Stimulated activated naive CD8-positive, alpha-beta T cell treated with anti-CD3 and anti-CD28 coated beads, Interleukin-15, Interleukin-2, amounts not matched to agents 100 ng/mL and 50 ng/mL, for 24 hours (primary cell): ENCODE results near the gene PRDM9.
"Not testable (repeated sequence)": the region's sequence is repeated elsewhere in the genome, so short reads cannot be mapped to it uniquely, and the experiment has no call there.

ENCODE experiments used
- H3K27ac Mint-ChIP-seq: one replicate; pipeline ENCODE4 v1.8.0; 2021; ENCODE audit warnings: mild to moderate bottlenecking, mixed read lengths
- H3K27me3 Mint-ChIP-seq: one replicate; pipeline ENCODE4 v1.8.0; 2021; ENCODE audit warnings: mixed read lengths
- H3K36me3 Mint-ChIP-seq: one replicate; pipeline ENCODE4 v1.8.0; 2021; ENCODE audit warnings: low read depth, mixed read lengths
- H3K4me1 Mint-ChIP-seq: one replicate; pipeline ENCODE4 v1.8.0; 2021; ENCODE audit warnings: low read depth, mixed read lengths
- H3K4me3 Mint-ChIP-seq: one replicate; pipeline ENCODE4 v1.8.0; 2021; ENCODE audit warnings: mild to moderate bottlenecking, mixed read lengths
- H3K9me3 Mint-ChIP-seq: one replicate; pipeline ENCODE4 v1.8.0; 2021; ENCODE audit warnings: mixed read lengths

Gene PRDM9

DNA sequence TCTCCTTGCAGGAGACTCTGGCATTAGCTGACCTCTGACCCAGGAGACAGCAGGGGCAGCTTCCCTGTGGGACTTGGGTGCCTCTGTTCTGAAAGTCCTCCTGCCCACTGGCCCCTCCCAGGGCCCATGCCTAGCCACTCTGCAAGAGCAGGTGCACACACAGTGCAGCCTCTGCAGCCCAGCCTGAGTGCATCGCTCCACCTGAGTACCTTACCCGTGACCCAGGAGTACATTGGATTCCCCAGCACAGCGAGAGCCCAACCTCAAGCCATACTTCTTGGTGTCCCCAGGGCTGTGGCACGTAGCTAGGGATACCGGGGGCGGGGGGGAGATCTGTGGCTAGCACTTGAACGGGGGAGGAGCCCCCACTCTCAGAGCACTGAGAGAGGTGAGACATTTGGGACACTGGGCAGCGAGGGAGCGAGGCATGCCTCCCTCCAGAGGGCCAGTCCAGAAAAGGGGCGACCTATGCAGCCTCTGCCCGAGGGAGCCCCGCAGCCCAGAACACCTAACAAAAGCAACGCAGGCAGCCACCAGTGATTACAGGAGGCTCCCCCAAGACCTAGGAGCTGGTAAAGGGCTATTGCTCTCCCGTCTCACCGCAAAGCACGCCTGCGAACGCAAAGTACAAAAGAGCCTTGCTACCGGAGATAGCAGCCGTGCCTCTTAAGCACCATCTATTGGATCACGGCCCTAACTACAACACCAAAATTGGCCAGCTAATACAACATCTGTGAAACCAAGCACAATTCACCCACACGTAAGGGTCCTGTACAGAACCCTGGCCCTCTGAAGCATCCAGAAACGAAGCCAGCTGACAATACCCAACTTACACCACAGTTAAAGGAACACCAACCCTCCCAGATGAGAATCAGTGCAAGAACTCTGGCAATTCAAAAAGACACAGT, 826 bp upstream of the PRDM9 start:
- no peaks in the 10 kb centered on the region for H3K4me1 Mint-ChIP-seq
- H3K4me3 Mint-ChIP-seq = no peak overlapping the region
- peaks cover 12% of the 10 kb centered on the region for H3K9me3 Mint-ChIP-seq
- H3K27ac Mint-ChIP-seq = no peak overlapping the region
- H3K27me3 Mint-ChIP-seq = no peaks in the 10 kb centered on the region
- H3K36me3 Mint-ChIP-seq = no peaks in the 10 kb centered on the region

- not testable (repeated sequence) for H3K27ac Mint-ChIP-seq, H3K4me3 Mint-ChIP-seq, H3K36me3 Mint-ChIP-seq, H3K27me3 Mint-ChIP-seq, H3K4me1 Mint-ChIP-seq
- peaks cover 10% of the 10 kb centered on the region for H3K9me3 Mint-ChIP-seq
Measured at GRCh38 chr5:23510434-23510833, 3.0 kb downstream of the PRDM9 start.

DNA sequence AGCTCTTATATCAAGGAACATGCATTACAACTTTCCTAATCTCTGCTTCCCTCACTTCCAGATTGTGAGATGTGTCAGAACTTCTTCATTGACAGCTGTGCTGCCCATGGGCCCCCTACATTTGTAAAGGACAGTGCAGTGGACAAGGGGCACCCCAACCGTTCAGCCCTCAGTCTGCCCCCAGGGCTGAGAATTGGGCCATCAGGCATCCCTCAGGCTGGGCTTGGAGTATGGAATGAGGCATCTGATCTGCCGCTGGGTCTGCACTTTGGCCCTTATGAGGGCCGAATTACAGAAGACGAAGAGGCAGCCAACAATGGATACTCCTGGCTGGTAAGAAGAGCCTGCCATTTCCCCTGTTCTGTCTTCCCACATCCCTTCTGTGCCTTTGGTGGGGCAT, 15.1 kb downstream of the PRDM9 start:
- Mint-ChIP-seq H3K9me3 (peaks cover 10% of the 10 kb centered on the region), H3K4me3 (no peak overlapping the region), H3K36me3 (no peaks in the 10 kb centered on the region), H3K27me3 (no peaks in the 10 kb centered on the region), H3K4me1 (no peaks in the 10 kb centered on the region), H3K27ac (no peak overlapping the region)

- no peaks in the 10 kb centered on the region for H3K4me1 Mint-ChIP-seq
- no peak overlapping the region for H3K27ac Mint-ChIP-seq
- H3K4me3 Mint-ChIP-seq = no peak overlapping the region
- no peaks in the 10 kb centered on the region for H3K27me3 Mint-ChIP-seq
- no peaks in the 10 kb centered on the region for H3K36me3 Mint-ChIP-seq
- H3K9me3 Mint-ChIP-seq = peaks cover 15% of the 10 kb centered on the region
Measured at GRCh38 chr5:23523031-23523430, 15.6 kb downstream of the PRDM9 start.

DNA sequence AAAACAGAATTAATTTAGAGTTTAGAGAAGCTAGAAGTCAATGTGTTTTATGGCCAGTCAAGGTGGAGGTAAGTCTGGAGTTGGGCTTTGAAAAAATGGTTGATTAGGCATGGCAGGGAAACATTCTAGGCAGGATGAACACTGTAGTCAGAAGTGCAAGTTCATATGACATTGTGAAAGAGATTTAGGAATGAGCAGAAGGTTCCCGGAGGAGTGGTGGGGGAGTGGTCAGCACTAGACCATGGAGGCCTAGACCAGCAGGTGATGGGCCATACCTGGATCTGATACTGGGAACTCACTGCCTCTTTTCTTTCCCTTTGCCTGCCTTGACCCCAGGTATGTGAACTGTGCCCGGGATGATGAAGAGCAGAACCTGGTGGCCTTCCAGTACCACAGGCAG, 16.6 kb downstream of the PRDM9 start:
- H3K9me3 Mint-ChIP-seq = peaks cover 24% of the 10 kb centered on the region
- H3K4me3 Mint-ChIP-seq = no peak overlapping the region
- H3K27ac Mint-ChIP-seq = no peak overlapping the region
- H3K36me3 Mint-ChIP-seq = no peaks in the 10 kb centered on the region
- no peaks in the 10 kb centered on the region for H3K27me3 Mint-ChIP-seq
- H3K4me1 Mint-ChIP-seq = no peaks in the 10 kb centered on the region

GRCh38 chr5:23525751-23526150, 18.3 kb downstream of the PRDM9 start:
- no peaks in the 10 kb centered on the region for H3K4me1 Mint-ChIP-seq
- H3K36me3 Mint-ChIP-seq = no peaks in the 10 kb centered on the region
- H3K27ac Mint-ChIP-seq = no peak overlapping the region
- H3K27me3 Mint-ChIP-seq = no peaks in the 10 kb centered on the region
- peaks cover 19% of the 10 kb centered on the region for H3K9me3 Mint-ChIP-seq
- no peak overlapping the region for H3K4me3 Mint-ChIP-seq

DNA sequence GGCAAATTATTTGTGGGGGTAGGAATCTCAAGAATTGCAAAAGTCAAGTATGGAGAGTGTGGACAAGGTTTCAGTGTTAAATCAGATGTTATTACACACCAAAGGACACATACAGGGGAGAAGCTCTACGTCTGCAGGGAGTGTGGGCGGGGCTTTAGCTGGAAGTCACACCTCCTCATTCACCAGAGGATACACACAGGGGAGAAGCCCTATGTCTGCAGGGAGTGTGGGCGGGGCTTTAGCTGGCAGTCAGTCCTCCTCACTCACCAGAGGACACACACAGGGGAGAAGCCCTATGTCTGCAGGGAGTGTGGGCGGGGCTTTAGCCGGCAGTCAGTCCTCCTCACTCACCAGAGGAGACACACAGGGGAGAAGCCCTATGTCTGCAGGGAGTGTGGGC, 19.2 kb downstream of the PRDM9 start:
- H3K4me1 Mint-ChIP-seq, H3K36me3 Mint-ChIP-seq, H3K27me3 Mint-ChIP-seq, H3K4me3 Mint-ChIP-seq, H3K27ac Mint-ChIP-seq: not testable (repeated sequence)
- H3K9me3 Mint-ChIP-seq = peaks cover 22% of the 10 kb centered on the region

DNA sequence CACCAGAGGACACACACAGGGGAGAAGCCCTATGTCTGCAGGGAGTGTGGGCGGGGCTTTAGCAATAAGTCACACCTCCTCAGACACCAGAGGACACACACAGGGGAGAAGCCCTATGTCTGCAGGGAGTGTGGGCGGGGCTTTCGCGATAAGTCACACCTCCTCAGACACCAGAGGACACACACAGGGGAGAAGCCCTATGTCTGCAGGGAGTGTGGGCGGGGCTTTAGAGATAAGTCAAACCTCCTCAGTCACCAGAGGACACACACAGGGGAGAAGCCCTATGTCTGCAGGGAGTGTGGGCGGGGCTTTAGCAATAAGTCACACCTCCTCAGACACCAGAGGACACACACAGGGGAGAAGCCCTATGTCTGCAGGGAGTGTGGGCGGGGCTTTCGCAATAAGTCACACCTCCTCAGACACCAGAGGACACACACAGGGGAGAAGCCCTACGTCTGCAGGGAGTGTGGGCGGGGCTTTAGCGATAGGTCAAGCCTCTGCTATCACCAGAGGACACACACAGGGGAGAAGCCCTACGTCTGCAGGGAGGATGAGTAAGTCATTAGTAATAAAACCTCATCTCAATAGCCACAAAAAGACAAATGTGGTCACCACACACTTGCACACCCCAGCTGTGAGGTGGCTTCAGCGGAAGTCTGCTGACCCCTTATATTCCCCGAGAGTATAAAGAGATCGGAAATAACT, 20.0 kb downstream of the PRDM9 start:
- not testable (repeated sequence) for H3K4me3 Mint-ChIP-seq, H3K36me3 Mint-ChIP-seq, H3K27me3 Mint-ChIP-seq, H3K27ac Mint-ChIP-seq, H3K4me1 Mint-ChIP-seq
- H3K9me3 Mint-ChIP-seq = peaks cover 22% of the 10 kb centered on the region

DNA sequence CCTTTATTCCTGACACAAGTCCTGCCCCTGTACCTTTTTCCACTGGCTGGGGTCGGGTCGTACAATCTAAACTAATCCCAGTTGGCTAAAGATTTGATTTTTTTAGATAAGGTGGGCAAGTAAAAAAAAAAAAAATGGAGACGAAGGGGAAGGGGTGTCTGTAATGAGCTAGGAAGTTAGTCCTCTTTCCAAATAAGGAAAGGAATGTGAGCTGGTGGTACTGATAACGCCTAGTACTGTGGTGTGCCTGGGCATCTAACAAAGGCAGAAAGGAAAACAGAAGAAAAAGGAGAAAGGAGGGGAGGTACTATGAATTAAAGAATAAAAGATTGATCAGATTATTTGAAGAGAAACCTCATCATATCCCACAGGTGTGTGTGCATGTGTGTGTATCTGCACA, 21.3 kb downstream of the PRDM9 start:
- no peaks in the 10 kb centered on the region for H3K36me3 Mint-ChIP-seq
- no peaks in the 10 kb centered on the region for H3K27me3 Mint-ChIP-seq
- H3K9me3 Mint-ChIP-seq = peaks cover 22% of the 10 kb centered on the region
- no peak overlapping the region for H3K27ac Mint-ChIP-seq
- no peak overlapping the region for H3K4me3 Mint-ChIP-seq
- H3K4me1 Mint-ChIP-seq = no peaks in the 10 kb centered on the region

DNA sequence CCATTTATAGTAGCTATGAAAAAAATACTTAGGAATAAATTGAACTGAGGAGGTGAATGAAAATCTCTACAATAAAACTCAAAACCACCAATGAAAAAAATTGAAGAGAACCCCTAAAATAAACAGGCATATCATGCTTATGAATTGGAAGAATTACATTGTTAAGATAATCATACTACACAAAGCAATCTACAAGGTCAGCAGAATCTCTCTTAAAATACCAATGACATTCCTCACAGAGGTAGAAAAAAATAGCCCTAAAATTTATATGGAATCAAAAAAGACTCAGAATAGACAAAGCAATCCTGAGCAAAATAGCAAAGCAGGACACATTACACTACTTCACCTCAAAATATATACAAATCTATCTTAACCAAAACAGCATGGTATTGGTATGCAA, 23.2 kb downstream of the PRDM9 start:
- Mint-ChIP-seq H3K27ac (no peak overlapping the region), H3K36me3 (no peaks in the 10 kb centered on the region), H3K27me3 (no peaks in the 10 kb centered on the region), H3K4me3 (no peak overlapping the region), H3K4me1 (no peaks in the 10 kb centered on the region), H3K9me3 (peaks cover 18% of the 10 kb centered on the region)

DNA sequence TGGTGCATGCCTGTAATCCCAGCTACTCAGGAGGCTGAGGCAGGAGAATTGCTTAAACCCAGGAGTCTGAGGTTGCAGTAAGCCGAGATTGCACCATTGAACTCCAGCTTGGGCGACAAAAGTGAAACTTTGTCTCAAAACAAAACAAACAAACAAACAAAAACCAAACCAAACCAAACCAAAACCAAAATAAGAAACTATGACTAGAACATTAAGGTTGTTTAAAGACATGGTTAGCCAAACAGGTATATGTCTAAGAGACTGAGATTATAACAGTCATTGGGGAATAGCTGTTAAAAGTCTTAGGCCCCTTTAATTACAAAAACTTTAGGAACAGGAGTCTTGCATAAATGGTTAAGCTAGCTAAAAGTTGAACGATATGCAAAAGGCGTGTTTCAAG, 63.6 kb downstream of the PRDM9 start:
- no peaks in the 10 kb centered on the region for H3K4me1 Mint-ChIP-seq
- no peaks in the 10 kb centered on the region for H3K36me3 Mint-ChIP-seq
- H3K9me3 Mint-ChIP-seq = peaks cover 8% of the 10 kb centered on the region
- no peaks in the 10 kb centered on the region for H3K27me3 Mint-ChIP-seq
- H3K4me3 Mint-ChIP-seq = no peak overlapping the region
- no peak overlapping the region for H3K27ac Mint-ChIP-seq
